ENCODE results near the gene LY86. TPM values are rescaled to one million over a fixed set of nuclear protein-coding genes. Genes with fewer than 3 reads are reported as not detected.

LY86 gene
- total RNA-seq, 1 experiment from 2014 or later = not detected

DNA sequence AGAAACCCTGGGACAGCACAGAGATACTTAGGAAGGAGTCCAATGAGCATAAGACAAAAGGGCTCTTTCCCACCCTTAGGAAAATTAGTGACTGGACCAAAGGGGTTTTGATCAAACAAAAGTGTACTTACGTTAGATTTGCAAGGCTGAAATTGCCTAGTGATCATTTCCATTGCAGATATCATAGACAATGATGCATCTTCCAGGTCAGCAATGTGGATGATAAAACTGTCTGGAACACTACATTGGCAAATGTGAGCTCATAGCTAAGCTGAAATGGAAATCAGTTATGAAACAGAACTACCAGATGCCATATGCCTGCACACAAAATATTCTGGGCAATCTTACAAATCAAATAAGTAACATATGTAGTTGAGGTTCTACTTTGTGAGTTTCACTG lies 34.0 kb downstream of the LY86 start:
- DNase-seq (ENCODE audit: low read depth) = no peak

DNA sequence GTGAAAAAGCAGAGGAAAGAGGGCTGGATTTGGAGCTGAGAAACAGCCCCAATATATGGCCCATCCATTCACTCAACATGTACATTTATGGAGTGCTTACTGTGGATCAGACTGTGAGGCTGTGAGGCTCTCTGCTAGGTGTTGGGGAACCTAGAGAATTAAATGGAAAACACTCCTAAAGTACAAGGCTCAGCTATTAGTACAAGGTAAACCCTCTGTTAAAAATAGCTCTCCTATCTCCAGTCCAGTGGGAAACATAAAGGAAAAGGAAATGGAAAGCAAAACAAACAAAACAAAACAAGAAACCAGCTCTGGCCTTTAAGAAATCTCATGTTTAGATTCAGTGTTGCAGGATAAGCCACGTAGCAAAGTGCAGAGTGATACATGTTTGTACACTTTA lies 35.0 kb downstream of the LY86 start:
- DNase-seq (ENCODE audit: low read depth) = no peak

- DNase-seq (ENCODE audit: low read depth) = no peak
Measured at GRCh38 chr6:6624269-6624990, 35.9 kb downstream of the LY86 start.

DNA sequence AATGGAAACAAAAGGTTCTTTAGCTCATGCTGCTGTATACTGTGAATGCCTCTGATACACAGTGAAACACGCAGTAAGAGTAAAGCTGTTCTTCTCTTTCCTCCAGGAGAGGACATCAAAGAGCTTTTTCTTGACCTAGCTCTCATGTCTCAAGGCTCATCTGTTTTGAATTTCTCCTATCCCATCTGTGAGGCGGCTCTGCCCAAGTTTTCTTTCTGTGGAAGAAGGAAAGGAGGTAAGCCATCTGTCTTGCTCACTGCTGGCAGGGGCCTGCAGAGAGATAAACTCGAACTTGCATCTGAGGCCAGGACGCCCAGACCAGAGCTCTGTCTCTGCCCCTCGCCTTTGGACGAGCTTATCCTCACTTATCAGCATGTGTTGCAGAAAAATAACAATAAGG lies 37.7 kb downstream of the LY86 start:
- no peak for DNase-seq (ENCODE audit: low read depth)

DNA sequence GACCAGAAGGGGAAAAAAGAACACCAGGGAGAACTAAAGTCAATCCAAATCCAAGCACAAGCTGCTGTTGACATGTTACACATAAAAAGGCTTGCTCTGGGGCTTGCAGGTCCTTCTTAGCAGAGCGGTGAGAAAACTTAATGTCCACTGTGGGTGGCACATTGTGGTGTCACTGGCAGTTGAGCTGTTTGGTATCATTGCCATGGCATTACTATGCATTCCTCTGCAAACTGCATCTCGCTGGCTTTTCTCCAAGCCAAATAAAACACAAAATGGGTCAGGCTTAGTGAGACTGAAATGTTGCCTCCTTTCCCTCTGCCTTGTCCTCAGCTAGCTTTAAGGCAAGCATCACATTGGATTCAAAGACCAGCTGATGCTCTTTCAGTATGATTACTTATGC lies 40.9 kb downstream of the LY86 start:
- peak; percentile 72 for DNase-seq (ENCODE audit: low read depth)

DNA sequence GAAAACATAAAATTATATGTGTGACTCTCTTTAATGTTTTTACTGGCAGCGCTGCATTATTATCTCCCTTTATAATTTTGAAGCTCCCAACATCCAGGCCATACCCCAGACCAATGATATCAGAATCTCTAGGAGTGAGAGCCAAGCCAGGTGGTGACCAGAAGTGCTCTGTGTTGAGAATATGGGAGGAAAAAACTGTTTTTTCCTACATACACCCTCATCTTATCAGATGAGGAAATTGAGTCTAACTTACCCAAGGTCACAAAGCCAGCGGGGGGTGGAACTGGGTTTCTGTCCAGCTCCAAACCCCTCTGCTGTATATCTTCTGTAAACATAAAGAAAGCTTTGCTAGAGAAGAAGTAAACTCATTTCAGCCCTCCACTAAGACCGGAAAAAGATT lies 42.5 kb downstream of the LY86 start:
- DNase-seq (ENCODE audit: low read depth) = no peak

DNA sequence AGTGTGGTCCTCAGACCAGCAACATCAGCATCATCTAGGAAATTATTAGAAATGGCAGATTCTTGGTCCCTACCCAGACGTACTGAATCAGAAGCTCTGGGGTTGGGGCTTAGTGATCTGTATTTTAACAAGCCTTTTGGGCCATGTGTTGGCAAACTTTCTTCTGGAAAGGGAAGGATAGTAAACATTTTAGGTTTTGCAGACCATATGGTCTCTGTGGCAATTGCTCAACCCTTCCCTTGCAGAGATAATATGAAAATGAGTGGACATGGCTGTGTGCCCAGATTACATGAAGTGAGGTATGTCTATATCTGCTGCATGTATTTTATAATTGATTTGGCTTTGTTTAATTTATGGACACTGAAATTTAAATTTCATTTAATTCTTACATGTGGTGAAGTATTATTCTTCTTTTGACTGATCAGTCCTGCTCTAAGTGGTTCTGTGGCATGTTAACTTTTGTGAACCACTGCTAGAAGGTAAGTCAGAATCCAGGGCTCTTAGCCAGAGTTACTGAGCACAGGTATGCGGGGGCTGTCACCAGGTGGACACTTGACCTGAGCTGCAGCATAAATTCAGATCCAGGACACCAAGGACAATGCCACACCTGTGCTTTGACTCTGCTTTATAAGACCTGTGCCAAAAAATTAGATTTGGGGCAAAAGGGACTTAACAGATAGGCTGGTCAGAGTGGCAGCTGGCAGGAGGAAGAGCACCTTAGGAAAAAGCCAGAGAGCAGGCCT lies 43.2 kb downstream of the LY86 start:
- no peak for DNase-seq (ENCODE audit: low read depth)

- DNase-seq (ENCODE audit: low read depth) = no peak
Measured at GRCh38 chr6:6633898-6634734, 45.6 kb downstream of the LY86 start.

DNA sequence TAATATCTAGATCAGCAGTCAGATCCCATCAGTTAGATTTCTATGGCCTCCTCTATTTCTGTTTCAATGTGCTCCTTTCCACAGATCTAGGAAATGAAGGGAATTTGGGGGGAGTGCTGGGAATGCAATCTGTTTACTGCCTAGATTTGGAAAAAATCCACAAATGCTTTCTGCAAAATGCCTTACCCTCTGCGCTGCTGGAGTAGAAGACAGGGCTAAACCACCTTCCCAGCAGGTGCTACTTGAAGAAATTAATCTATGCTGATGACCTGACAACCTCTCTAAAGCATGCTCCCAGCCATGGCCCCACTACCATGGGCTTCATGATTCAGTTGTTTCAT lies 46.2 kb downstream of the LY86 start:
- DNase-seq (ENCODE audit: low read depth) = no peak

DNA sequence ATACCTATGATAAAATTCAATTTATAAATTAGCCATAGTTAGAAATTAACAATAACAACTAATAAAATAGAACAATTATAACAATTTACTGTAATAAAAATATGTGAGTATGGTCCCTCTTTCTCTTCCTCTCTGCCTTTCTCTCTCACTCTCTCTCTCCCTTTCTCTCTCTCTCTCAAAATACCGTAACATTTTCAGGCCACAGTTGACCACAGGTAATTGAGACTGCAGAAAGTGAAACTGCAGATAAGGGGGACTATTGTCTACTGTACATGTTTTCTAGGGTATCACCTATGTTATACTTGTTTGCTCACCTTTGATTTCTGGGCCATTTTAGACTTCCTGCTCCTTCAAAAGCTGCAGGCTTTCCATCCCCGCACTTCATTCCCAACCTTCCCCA lies 46.8 kb downstream of the LY86 start:
- DNase-seq (ENCODE audit: low read depth) = no peak

DNA sequence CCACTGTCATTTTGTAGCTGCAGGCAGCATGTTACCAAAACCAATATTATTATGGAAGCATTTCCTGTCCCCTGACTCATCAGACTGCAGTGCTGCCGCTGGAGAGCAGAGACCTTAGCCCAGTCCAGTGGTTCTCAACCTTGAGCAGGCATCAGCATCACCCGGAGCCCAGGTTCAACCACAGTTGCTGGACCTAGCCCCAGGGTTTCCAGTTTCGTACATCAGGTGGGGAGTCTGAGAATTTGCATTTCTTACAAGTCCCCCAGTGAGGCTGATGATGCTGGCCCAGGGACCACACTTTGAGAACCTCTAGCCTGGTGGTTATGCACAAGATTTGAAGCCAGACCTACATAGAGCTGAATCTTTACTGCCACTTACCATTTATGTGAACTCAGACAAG lies 47.3 kb downstream of the LY86 start:
- peak; percentile 39 for DNase-seq (ENCODE audit: low read depth)

DNA sequence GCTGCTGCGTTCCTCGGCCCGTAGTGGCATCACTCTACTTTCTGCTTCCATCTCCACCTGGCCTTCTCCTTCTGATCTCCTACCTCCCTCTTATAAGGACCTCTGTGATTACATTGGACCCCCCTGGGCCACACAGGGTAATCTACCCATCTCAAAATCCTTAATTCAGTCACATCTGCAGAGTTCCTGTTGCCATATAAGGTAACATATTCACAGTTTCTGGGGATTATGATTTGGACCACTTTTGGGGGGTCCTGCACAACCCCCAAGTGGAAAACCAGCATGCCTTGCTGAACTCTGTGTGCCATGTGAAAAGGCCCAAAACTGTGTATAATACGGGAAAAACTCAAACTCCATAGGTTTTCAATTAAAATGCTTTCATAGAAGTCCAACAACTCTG lies 51.1 kb downstream of the LY86 start:
- no peak for DNase-seq (ENCODE audit: low read depth)

DNA sequence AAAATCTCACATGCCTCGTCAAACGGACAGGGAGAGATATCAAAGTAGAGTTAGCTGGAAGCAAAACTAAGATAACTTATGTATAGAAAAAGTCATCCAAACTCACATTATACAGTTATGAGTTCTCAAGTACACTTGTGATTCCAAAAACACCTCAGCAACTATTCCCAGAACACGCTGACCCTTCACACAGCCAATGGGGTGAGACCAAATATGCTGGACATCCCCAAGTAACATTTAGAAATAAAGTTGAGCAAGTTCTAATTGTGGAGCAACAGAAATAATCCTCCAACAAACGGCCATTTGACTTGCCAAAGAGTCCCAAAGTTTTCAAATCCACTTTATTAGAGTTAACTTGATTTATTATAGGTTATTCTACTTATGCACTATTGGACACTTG lies 52.4 kb downstream of the LY86 start:
- DNase-seq (ENCODE audit: low read depth) = no peak

DNA sequence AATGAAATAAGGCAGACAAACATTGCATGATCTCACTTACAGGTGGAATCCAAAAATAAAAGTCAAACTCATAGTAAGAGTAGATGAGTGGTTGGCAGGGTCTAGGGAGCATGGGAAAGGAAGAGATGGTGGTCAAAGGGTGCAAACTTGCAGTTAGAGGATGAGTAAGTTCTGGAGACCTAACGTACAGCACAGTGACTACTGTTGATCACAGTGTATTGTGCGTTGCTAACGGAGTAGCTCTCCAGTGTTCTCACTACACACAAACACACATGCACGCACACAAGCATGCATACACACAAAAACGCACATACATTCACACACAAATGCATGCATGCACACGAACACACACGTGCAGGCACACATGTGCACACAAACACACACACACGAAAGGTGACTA lies 54.9 kb downstream of the LY86 start:
- no peak for DNase-seq (ENCODE audit: low read depth)

- no peak for DNase-seq (ENCODE audit: low read depth)
Measured at GRCh38 chr6:6645261-6645917, 56.9 kb downstream of the LY86 start.

DNA sequence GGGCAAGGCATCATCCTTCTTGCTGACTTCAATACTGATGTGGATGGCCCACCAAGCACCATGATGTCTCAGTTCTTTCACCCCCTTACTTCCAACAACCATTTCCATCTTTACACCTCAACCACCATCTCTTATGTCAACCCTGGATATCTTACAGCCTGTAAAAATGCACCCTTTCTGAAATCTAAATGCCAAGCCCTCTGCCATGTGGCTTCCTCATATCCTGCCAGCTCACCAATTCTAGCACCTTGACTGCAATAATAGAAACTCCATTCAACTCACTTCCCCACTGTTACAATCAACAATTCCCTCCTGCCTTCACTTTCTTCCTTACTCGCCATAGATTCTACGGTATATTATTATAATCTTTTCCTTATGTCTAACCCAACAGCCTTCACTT lies 57.9 kb downstream of the LY86 start:
- no peak for DNase-seq (ENCODE audit: low read depth)

- no peak for DNase-seq (ENCODE audit: low read depth)
Measured at GRCh38 chr6:6646859-6647258, 58.3 kb downstream of the LY86 start.

DNA sequence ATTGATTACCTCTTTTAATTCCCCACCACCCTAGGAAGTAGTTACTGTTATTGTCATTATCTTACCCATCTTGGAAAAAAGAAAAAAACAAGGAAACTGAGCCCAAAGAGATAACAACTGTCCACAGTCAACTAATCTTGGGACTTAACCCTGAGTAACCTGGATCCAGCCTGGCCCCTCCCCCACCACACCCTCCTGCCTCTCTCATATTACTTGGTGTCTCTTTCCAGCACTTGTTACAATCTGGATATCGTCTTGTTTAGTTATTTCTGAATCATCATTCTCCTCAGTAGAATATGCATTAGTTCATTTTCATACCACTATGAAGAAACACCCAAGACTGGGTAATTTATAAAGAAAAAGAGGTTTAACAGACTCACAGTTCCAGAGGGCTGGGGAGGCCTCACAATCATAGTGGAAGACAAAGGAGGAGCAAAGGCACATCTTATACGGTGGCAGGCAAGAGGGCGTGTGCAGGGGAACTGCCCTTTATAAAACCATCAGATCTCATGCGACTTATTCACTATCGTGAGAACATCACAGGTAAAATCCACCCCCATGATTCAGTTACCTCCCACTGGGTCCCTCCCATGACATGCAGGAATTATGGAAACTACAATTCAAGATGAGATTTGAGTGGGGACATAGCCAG lies 60.3 kb downstream of the LY86 start:
- no peak for DNase-seq (ENCODE audit: low read depth)

DNA sequence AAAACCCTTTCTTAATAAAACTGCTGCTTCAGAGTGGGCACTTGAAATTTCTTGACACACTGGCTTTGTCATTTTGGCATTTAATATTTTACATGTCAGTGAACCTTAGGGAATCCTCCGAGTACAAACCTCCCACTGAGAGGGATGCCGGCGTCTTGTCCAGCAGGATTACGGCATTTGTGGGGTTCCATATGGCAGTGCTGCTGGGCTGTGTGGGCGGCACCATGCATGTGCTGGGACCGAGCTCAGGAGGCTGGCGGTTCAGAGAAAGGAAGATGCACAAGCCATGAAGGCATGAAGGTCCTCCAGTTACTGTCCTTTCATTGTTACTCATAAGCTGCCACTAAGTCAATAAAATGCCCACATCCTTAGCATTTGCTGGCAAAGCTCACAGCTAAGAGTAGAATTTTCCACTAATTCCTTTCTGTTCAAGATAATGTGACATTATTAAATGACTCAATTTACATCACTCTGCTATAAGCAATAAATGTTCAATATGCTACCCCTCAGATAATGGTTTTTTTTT lies 61.4 kb downstream of the LY86 start:
- DNase-seq (ENCODE audit: low read depth) = no peak

DNA sequence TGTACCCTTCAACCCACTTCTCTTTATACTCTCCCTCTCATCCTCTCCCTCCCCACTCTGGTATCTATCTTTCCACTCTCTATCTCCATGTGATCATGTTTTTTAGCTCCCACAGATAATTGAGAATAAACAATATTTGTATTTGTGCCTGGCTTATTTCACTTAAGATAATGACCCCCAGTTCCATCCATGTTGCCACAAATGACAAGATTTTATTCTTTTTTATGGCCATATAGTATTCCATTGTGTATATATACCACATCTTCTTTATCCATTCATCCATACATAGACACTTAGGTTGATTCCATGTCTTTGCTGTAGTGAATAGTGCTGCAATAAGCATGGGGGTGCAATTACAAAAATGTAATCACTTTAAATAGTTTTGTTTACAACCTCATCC lies 62.3 kb downstream of the LY86 start:
- no peak for DNase-seq (ENCODE audit: low read depth)

- no peak for DNase-seq (ENCODE audit: low read depth)
Measured at GRCh38 chr6:6651335-6651734, 62.8 kb downstream of the LY86 start.

GRCh38 chr6:6652932-6653331 lies 64.4 kb downstream of the LY86 start:
- DNase-seq (ENCODE audit: low read depth) = no peak
